ENCODE data around the gene PARD6G. TPM values are rescaled to one million over a fixed set of nuclear protein-coding genes. Genes with fewer than 3 reads are reported as not detected.
A peak's percentile ranks its signal among the peaks of the same experiment; 100 is the strongest.

The PARD6G gene
- total RNA-seq, 1 donor from 2014 or later = 30.7 TPM

DNA sequence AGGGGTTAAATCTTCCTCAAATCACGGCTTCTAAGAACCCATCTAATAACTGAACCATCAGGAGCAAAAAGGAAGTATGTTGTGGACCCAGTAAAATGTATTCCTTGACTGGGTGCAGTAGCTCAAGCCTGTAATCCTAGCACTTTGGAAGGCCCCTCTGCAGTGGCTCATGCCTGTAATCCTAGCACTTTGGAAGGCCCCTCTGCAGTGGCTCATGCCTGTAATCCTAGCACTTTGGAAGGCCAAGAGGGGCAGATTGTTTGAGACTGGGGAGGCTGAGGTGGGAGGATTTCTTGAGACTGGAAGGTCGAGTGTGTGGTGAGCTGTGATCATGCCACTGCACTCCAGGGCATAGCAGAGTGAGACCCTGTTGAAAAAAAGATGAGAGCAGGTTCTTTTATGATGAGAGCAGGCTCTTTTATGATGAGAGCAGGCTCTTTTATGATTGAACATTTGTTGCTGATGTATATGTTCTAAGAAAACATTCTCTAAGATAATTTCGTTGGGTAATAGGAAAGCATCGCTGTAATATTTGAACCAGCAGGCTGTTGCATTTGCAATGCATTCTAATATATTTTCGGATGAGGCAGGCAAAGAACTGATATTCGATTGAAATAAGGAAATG lies 3.5 kb upstream of the PARD6G start:
- Mint-ChIP-seq H3K27ac (no peak overlapping the region), H3K4me1 (peaks cover 12% of the 10 kb centered on the region)

DNA sequence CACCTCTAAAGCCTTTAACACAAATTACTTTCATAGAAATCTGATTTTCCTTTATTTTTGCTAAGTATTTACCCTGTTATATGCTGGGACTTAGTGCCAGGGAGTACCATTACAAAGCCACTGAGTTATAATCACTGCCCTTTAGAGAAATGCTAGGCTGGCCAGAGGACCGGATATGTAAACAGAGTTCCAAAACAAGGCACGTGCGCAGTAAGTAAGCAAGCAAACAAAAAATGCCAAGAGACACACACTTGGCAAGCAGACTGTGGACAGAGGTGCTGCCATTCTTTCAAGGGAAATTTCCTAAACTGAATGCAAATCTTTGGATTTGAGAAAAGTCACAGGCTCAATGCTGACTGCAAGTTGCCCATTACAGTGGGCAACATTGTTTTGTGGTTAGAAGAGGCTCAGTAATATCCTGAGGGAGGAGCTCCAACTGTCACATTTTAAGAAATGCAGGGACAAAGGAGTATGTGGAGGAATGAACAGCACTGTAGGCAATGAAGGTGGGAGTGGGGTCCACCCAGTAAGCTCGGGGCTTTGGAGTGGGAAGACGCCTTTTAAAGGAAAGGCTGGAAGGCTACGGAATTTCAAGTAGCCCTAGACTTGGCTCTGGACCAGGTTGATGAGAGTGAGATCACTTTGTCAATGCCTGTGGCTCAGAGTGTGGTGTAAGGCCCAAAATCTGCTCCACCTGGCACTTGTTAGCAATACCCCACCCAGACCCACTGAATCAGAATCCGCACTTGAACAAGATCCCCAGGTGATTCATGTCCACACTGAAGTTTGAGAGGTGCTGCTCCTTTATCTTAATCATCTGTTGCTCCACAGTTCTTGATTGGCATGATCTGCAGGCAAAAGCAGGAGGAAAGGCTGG lies 2.1 kb upstream of the PARD6G start:
- TF ChIP-seq, protein P1, sequence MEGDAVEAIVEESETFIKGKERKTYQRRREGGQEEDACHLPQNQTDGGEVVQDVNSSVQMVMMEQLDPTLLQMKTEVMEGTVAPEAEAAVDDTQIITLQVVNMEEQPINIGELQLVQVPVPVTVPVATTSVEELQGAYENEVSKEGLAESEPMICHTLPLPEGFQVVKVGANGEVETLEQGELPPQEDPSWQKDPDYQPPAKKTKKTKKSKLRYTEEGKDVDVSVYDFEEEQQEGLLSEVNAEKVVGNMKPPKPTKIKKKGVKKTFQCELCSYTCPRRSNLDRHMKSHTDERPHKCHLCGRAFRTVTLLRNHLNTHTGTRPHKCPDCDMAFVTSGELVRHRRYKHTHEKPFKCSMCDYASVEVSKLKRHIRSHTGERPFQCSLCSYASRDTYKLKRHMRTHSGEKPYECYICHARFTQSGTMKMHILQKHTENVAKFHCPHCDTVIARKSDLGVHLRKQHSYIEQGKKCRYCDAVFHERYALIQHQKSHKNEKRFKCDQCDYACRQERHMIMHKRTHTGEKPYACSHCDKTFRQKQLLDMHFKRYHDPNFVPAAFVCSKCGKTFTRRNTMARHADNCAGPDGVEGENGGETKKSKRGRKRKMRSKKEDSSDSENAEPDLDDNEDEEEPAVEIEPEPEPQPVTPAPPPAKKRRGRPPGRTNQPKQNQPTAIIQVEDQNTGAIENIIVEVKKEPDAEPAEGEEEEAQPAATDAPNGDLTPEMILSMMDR (IDR thresholded peaks at IDR 0.05; ENCODE audit: unreplicated experiment) = no peak
- DNase-seq (ENCODE audit: low spot score in 2 of 2, unreplicated experiment in 2 of 2) = no peak
- no peak overlapping the region for H3K4me3 Mint-ChIP-seq
- peaks cover 2% of the 10 kb centered on the region for H3K27me3 Mint-ChIP-seq (ENCODE audit: low read depth)
- peak overlapping the region; percentile 1 for H3K27ac Mint-ChIP-seq
- H3K9me3 Mint-ChIP-seq = no peaks in the 10 kb centered on the region
- no peaks in the 10 kb centered on the region for H3K36me3 Mint-ChIP-seq
- H3K4me1 Mint-ChIP-seq = peaks cover 16% of the 10 kb centered on the region

More for the DNA sequence above, 3.5 kb upstream of the PARD6G start:
- TF ChIP-seq, protein P1 (IDR thresholded peaks at IDR 0.05; ENCODE audit: unreplicated experiment) = no peak
- DNase-seq (ENCODE audit: low spot score in 2 of 2, unreplicated experiment in 2 of 2) = no peak
- no peaks in the 10 kb centered on the region for H3K36me3 Mint-ChIP-seq
- peaks cover 2% of the 10 kb centered on the region for H3K27me3 Mint-ChIP-seq (ENCODE audit: low read depth)
- no peaks in the 10 kb centered on the region for H3K9me3 Mint-ChIP-seq
- H3K4me3 Mint-ChIP-seq = no peak overlapping the region

DNA sequence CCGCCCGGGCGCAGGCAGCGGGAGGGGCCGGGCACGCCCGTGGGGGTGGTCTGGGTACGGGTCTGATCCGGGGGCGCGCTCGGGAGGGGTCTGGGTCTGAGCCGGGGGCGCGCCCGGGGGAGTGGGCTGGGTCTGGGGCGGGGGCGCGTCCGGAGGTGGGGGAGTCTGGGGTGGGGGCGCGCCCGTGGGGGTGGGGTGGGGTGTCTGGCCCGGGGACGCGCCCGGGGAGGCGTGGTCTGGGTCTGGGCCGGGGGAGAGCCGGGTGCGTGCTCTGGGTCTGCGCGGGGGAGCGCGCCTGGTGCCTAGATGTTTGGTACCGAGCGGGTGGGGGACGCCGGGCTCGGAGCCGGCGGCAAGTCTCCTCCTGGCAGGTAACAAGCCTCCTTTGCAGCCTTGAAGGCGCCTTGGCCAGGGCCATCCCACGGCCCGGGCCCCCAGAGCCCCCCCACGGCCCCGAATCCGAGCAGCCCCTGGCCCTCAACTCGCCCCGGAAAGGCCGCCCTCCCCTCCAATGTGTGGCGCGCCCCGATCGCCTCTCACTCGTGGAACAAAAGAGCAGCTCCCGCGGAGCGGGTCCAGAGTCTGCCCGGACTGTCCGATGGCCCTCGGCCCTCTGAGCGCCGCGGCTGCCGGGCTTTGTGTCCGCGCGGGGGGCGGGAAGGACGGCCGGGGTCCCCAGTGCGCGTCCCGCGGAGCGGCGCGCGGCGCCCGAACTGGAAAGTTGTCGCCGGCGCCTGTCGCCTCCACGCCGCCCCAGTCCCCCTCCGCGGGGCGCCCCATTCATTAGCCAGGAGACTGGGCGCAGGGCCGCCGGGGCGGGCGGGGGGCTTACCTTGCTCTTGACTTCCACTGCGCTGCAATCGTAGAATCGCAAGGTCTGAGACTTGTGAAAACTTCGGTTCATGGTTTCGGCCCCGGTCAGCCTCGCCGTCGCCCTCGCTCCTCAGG lies 595 bp downstream of the PARD6G start:
- peak; percentile 59 to 75 for DNase-seq (ENCODE audit: low spot score in 2 of 2, unreplicated experiment in 2 of 2)
- Mint-ChIP-seq H3K27ac (peak overlapping the region; percentile 85), H3K4me3 (peak overlapping the region; percentile 84), H3K9me3 (no peaks in the 10 kb centered on the region), H3K4me1 (peaks cover 19% of the 10 kb centered on the region), H3K36me3 (no peaks in the 10 kb centered on the region), H3K27me3 (ENCODE audit: low read depth) (no peaks in the 10 kb centered on the region)
- TF ChIP-seq, protein P1 (IDR thresholded peaks at IDR 0.05; ENCODE audit: unreplicated experiment) = no peak

DNA sequence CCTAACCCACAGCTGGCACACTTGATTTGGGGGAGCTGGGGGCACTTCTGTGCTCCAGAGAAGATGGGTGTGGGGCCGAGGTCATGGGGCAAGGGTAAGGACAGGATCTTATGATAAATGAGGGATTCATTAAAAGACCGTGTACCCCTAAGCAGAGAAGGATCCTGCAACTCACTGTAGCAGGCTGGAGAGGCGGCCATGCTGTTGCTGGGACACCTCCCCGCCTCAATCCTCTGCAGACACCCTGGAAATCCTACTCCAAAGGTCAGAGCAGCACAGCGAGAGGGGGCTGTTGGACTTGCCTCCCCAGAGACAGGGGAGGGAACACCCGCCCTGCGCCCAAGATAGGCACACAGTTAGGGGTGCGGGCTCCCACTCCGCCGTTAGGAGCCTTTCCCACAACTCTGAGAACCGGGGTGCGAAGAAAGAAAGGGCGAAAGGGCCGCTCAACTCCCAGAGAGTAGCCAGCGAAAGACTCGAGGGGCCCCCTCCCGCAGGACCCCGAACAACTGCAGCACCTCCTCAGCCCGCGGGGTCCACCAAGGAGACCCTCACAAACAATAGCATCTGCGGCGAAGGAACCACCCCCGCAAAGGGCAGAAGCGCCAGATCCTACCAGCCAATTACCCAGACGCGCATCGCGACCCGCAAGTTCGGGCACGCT lies 1.4 kb downstream of the PARD6G start:
- peaks cover 19% of the 10 kb centered on the region for H3K4me1 Mint-ChIP-seq
- H3K9me3 Mint-ChIP-seq = no peaks in the 10 kb centered on the region
- peak overlapping the region; percentile 85 for H3K27ac Mint-ChIP-seq
- H3K36me3 Mint-ChIP-seq = no peaks in the 10 kb centered on the region
- H3K4me3 Mint-ChIP-seq = peak overlapping the region; percentile 84
- no peak for DNase-seq (ENCODE audit: low spot score in 2 of 2, unreplicated experiment in 2 of 2)
- H3K27me3 Mint-ChIP-seq (ENCODE audit: low read depth) = no peaks in the 10 kb centered on the region
- TF ChIP-seq, protein P1 (IDR thresholded peaks at IDR 0.05; ENCODE audit: unreplicated experiment) = no peak
